ENCODE results near the gene DOCK8.

The DOCK8 gene

GRCh38 chr9:495739-496138 is 281.1 kb downstream of the DOCK8 start:
- FAIRE-seq, result no peak
- no peak for DNase-seq (ENCODE audit: insufficient read length, low spot score)

DNA sequence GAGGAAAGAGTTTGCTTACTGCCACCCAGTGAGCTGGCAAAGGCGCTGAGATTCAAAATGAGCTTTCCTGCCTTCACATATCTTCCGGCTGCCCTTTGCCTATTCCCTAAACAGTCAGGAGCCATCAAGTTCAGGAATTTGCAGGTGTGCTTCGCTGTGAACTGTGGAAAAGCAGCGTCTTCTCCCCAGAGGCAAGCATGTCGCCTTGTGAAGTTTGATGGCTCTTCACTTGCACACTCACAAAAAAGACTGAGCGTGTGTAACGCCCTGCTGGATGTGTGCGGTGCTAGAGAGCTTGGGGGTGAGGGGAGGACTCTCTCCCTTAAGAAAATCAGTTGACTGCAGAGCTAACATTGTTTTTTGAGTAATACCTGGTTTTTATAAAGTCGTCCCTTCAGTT is 288.7 kb downstream of the DOCK8 start:
- DNase-seq (ENCODE audit: insufficient read length, low spot score) (no peak), FAIRE-seq (no peak)
- no peak for TF ChIP-seq CTCF (IDR thresholded peaks at IDR 0.05; ENCODE audit: insufficient read depth, missing control alignments)

More at GRCh38 chr9:495739-496138, 281.1 kb downstream of the DOCK8 start:
- TF ChIP-seq CTCF (IDR thresholded peaks at IDR 0.05; ENCODE audit: insufficient read depth, missing control alignments), result no peak

- no peak for FAIRE-seq
- peak; percentile 37 for TF ChIP-seq CTCF (IDR thresholded peaks at IDR 0.05; ENCODE audit: insufficient read depth, missing control alignments)
Measured at GRCh38 chr9:503881-504852, 289.5 kb downstream of the DOCK8 start, which contains the start of gene KANK1. KANK1 (plus strand) TSS chr9:504695.

GRCh38 chr9:504921-505740 is 290.5 kb downstream of the DOCK8 start:
- no peak for TF ChIP-seq CTCF (IDR thresholded peaks at IDR 0.05; ENCODE audit: insufficient read depth, missing control alignments)
- DNase-seq (ENCODE audit: insufficient read length, low spot score), result no peak
- no peak for FAIRE-seq

More at GRCh38 chr9:503881-504852, 289.5 kb downstream of the DOCK8 start, which contains the start of gene KANK1:
- DNase-seq (ENCODE audit: insufficient read length, low spot score), result peak; percentile 71

GRCh38 chr9:505741-506059 is 291.0 kb downstream of the DOCK8 start:
- FAIRE-seq (no peak), DNase-seq (ENCODE audit: insufficient read length, low spot score) (no peak)
- no peak for TF ChIP-seq CTCF (IDR thresholded peaks at IDR 0.05; ENCODE audit: insufficient read depth, missing control alignments)

- no peak for DNase-seq (ENCODE audit: insufficient read length, low spot score)
- no peak for FAIRE-seq
- TF ChIP-seq CTCF (IDR thresholded peaks at IDR 0.05; ENCODE audit: insufficient read depth, missing control alignments), result no peak
Measured at GRCh38 chr9:506281-506680, 291.6 kb downstream of the DOCK8 start.
